Measurements from ENCODE around the gene HELQ.
"Not testable (repeated sequence)": the region's sequence is repeated elsewhere in the genome, so short reads cannot be mapped to it uniquely, and the experiment has no call there.

HELQ gene

DNA sequence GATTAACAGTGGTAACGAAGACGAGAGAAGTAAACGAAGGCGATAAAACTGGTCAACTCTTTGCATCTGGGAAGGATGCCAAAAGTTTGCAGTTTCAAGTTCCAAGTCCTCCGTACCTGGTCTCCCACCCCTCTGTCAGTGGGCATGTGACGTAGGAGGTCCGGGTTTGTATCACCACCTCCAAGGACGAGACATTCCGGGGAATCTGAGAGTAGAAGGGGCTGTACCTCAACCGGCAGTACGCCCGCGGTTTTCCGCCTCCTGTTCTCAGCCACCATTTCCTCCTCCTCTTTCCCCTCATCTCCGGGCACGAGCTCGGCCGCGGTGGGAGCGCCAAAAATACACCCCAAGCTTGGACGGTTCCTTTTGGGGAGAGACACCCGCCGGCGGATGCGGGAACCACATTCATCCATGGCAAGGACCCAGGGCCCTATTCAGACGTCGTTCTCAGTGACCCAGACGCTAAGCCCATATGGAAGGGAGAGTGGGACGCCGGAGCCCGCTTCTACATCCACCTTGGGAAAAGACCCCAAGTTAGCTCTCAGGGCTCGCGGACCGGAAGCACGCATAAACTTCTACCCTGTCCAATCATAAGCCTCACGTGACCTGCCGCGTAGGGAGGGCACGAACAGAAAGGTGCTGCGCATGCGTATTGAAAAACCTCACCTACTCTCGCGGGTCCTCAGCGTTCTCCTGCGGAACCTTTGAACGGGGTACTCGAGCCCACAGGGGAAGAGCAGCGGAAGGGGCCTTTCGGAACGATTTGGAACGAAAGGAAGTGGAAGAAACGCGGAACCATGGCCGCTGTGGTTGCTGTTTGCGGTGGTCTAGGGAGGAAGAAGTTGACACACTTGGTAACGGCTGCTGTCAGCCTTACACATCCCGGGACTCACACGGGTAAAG, at the start of gene HELQ, which contains the start of gene MRPS18C:
Gene HELQ, minus strand, starts transcription at position 543 of the 903 bp plus-strand sequence. Its CDS starts 130 bp downstream, at position 413.
Gene MRPS18C, plus strand, starts transcription at position 778 of the 903 bp plus-strand sequence. Its CDS starts 20 bp downstream, at position 798.
- peak; percentile 81 to 97 (median 94) for DNase-seq

DNA sequence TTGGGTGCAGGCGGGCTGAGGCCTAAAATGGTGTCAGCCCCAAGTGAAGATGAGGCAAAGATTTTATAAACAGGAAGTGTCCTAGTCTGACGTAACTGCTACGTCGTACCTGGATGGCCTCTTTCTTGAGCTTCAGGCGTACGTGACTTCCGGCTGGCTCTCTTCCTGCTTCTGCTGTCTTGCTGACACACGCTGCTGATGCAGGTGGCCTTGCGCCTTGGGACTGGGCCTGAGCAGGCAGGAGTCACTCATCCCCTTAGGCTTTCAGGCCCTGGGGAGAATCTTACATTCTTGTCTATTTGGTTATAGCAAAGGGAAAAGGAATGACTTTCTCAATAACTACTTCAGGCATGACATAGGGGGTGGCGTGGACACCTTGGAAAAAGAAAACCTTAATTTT, 49.4 kb upstream of the HELQ start:
- no peak for DNase-seq

- DNase-seq, result no peak
Observed at GRCh38 chr4:83504503-83504902, 48.9 kb upstream of the HELQ start.

DNA sequence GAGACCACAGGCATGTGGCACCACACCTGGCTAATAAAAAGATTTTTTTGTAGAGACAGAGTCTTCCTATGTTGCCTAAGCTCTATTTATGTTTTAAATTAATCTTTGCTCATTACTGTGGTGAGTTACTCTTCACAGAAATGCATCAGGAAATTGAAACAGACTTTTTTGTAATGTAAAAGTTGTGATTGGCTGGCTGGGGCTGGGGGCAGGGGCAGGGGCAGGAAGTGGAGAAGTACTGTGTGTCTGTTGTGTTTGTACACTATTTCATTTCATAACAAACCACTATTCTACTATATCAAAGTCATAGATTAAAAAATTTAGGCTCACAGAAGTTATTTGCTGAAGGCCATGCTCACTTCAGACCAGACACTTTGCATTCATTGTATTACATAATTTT, 48.4 kb upstream of the HELQ start:
- DNase-seq, result no peak

DNA sequence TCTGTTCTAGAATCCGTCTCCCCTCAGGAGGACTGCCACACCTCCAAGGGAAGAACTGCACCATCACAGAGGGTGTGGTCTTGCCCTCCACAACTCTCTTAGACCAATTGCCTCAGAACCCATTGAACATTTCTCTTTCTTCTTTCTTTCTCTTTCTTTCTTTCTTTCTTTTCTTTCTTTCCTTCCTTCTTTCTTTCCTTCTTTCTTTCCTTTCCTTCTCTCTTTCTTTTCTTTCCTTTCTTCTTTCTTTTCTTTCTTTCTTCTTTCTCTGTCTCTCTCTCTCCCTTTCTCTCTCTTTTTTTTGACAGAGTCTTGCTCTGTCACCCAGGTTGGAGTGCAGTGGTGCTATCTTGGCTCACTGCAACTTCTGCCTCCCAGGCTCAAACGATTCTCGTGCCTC, 46.0 kb upstream of the HELQ start:
- not testable (repeated sequence) for DNase-seq

DNA sequence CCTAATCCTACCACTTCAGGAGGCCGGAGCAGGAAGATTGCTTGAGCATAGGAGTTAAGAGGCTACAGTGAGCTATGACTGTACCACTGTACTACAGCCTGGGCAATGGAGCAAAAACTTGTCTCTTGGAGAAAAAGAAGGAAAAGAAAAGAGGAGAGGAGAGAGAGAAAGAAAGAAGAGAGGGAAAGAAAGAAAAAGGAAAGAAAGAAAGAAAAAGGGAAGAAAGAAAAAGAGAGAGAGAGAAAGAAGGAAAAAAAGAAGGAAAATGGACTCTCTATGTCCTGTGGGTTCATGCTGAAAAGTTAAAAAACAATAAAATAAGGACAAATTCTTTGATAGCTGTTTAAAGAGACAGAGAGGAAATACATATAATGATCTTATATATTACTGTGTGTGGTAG, 42.6 kb upstream of the HELQ start:
- DNase-seq, result no peak

DNA sequence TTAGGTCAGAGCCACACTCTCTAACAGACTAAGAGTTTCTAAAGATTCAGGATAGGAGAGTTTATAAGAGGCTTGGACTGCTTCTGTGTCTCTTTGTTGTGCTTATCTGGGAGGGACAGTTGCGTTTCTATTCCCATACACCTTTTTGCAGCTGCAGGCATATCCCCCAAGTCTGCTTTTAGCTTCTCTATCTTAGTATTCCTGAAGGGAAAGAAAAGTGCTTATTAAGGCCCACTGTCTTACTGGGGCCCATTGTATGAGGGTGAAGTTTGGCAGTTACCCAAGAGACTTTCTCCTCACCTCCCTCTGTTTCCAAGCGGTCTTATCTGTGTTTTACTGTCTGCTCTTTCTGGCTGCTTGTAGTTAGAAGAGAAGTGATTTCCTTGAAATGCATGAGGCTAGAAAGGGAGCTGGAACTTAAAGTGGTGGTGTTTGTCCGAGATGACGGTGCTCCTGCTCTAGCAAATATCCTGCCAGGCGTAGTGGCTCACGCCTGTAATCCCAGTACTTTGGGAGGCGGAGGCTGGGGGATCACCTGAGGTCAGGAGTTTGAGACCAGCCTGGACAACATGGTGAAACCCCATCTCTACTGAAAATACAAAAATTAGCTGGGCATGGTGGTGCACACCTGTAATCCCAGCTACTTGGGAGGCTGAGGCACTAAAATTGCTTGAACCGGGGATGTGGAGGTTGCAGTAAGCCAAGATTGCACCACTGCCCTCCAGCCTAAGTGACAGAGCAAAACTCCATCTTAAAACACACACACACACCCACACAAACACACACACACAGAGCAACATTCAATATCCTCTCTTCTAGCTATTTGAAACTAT, 40.7 kb upstream of the HELQ start:
- DNase-seq, result not testable (repeated sequence)

DNA sequence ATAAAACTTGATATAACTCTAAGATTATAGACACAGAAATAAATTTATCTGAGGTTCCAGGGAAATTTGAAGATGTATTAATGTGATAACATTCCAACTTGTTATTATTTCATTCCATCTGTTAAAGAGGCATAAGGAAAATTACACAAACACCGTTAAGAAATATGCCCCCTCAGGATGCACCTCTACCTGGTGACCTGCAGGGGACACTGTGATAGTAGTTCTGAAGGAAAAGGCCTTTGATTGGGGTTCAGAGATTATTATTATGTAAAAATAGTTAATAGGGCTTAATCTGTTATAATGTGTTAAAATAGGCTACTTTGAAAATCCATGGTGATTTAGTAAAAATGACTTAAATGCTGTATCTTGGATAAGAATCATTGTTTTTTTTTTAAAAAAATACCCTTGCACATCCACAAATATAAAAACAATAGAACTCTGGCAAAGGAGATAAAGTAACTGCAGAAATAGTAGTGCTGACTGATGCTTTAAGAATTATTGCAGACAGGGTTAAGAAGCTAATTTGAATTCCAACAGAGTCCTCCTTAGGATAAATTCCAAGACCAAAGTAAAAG, 35.3 kb upstream of the HELQ start:
- no peak for DNase-seq

GRCh38 chr4:83489711-83490326, 34.2 kb upstream of the HELQ start:
- no peak for DNase-seq

DNA sequence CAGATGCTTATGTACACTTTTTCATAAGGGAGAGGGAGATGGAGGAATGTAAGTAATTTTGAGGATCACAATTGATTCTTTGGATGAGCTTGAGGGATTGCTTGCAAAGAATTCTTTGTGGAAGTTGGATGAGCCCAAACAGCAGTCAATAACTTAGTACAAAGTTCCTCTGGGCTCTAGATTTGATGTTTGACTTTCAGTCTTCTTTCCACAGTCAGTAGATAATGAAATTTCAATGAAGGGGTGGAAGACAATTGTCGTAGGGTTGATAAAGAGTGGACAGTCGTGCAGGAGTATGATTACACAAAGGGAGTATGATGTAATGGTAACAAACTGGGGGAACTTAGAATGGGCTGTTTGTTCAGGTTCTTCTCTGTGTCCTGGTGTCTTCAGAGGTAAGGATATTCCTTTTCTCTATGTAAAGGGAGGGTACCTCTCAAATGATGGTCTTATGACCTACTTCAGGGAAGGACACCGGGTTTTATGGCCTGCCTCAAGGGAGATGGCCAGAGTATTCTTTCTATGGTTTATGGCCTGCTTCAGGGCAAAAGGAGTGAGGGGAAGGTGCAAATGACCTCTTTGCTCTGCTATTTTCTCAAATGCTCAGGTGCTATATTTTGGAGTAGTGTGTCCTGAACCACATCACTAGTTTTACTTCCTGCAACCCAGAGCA, 31.0 kb upstream of the HELQ start:
- DNase-seq, result no peak

DNA sequence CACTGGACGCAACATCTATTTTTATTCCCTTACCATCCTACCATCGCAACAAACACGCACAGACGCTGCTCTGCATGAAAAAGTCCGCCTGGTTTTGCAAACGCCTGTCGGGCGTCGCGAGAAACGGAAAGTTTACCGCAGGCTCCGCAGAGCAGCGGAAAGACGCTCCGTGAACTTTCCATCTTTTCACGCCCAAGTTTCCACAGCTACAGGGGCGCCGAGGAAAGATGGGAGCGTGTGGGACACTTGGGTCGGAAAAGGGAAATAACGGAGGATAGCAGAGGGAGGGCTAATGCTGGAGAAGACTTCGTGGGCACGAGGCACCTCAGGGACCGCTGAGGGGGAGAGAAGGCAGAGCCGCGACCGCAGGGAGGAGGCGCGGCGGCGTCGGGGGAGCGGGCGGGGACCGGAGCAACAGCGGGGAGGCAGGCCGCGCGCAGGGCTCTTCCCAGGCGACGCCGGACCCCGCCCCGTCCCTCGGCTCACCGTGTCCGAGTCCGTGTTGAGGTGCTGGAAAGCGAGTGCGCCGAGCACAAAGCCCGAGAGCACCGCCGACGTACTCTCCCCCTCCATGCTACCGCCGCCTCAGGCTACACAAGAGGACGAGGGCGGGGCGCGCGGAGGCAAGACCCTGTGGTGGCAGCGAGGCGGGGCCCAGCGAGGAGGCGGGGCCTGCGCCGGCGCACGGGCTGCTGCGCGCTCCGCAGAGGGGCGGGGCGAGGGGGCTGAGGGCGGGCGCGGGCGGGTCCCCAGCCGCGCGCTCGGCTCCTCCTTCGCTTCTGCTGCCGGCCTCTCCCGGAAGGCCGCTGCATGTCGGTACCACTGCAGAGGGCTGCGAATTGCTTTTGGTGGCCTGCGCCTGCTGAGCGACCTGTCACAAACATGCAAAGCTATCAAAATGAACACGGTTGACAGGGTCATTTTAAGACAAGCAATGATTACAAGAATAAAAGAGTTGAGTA, 29.2 kb upstream of the HELQ start, which contains the start of gene ABRAXAS1:
Gene ABRAXAS1, minus strand, starts transcription at position 601 of the 962 bp plus-strand sequence. Its CDS starts 28 bp downstream, at position 573.
- peak; percentile 56 to 96 (median 90) for DNase-seq

DNA sequence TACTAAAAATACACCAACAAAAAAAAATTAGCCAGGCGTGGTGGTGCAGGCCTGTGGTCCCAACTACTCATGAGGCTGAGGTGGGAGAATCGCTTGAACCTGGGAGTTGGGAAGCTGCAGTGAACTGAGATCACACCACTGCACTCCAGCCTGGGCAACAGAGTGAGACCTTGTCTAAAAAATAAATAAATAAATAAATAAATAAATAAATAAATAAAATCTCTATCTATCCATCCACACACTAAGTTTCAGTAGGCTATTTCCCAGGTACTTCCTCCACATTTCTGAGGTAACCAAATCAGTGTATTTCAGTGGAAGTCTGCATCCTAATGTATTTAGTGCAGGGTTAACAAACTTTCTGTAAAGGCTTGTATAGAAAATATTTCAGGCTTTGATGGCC, 18.3 kb upstream of the HELQ start:
- DNase-seq, result no peak

DNA sequence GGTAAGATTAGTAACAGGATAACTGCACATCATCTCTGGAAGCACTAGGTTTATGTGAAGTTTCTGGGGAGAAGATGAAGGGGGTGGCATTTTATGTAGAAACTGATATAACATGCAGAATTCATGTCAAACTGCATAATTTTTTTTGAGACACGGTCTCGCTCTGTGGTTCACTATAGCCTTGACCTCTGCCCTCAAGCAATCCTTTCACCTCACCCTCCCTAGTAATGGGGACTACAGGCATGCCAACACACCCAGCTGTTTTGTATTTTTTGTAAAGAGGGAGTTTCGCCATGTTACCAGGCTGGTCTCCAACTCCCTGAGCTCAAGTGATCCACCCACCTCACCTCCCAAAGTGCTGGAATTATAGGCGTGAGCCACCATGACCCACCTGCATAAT, 17.8 kb upstream of the HELQ start:
- DNase-seq, result no peak

DNA sequence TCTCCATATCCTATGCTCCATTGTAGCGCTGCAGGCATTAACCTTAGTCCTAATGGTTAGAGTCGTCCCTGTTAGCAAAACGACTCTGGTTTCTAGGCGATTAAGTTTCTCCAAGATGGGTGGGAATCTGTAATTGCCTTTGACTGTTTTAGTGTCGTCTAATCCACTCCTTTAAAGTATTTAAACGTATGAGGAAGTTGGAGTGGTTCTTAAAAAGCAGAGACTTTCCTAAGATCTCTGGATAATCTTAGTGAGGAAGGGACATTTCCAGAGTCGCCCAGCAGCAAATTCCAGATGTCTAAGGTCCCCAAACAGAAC, 520 bp upstream of the HELQ start:
- DNase-seq, result no peak

DNA sequence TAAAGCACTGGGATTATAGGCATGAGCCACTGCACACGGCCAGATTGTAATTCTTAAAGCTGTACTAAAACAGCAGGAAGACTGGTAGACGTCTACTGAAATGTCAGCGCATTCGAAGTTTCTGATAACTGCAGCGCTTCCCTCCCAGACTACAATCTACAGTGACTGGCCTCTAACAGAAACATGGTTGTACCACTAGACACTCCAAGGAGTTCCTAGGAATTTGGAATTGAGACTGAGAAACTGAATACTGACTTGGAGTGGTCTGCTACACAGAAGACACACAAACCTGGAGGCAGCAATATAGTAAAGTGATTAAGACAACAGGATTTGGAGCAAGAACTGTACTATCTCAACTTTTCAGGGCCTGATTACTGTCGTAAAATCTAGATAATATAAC, 937 bp downstream of the HELQ start:
- peak in 1 of 58 donors; percentile 1 for DNase-seq

DNA sequence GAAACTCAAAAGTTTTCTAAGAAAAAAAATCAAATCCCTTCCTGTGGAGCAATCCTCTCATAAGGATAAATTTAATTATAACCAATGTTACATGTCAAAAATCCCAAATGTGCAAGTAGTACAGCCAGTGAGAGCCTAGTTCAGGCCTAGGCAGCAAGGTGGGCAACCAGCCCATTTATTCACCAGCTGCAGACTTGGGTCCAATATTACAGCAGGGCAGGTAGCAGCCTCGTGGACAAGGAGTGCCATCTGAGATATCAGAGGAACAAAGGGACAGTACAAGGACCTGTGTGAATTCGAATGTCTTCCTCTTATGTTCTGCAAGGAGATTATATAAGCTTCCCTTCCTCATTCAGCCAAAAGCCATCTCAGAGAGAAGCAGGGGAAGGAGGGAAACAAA, 6.6 kb downstream of the HELQ start:
- peak in 1 of 58 donors; percentile 1 for DNase-seq

- DNase-seq, result no peak
Observed at GRCh38 chr4:83440899-83441298, 14.7 kb downstream of the HELQ start.

- DNase-seq, result no peak
Observed at GRCh38 chr4:83440148-83440814, 15.3 kb downstream of the HELQ start.

GRCh38 chr4:83438719-83439118, 16.9 kb downstream of the HELQ start:
- DNase-seq, result no peak
